ENCODE results near the gene ATXN1.

The ATXN1 gene

DNA sequence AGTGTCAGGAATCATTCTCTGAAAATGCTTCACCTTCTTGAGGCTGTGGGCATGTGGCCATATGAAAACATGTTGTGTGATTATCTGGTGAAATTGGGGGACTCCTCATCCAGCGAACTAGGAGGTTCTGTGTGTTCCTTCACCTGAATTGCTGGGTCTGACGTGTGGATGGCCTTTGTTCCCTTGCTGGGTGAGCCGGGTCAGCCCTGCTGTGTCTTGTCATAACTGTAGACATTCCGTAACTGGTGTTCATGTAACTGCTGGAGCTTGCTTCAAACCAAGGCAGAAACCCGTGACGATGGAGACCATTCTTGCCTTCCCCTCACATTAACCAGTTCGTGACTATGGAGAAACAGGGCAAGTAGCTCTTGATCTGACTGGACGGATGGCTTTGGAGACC, 399.4 kb downstream of the ATXN1 start:
- no peak overlapping the region for H2AFZ ChIP-seq (ENCODE audit: low read depth, low read length, severe bottlenecking)

DNA sequence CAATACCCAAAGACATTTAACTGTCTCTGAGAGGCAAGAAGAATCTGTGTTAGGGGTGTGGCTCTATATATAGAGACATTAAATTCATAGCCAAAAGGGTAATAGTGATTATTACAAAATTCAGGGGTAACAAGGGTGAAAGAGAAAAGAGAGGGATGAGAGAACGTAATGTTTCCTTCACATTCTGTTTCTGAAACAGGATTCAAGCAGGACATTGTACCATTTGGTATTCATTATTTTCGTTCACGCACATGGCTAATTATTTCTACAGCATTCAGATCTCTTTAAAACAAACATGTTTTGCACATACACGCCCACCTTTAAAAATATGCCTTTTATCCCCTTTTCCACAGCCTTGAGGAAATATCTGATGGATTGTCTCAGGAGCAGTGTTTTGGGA, 400.1 kb downstream of the ATXN1 start:
- Histone ChIP-seq H3K9me3 (ENCODE audit: insufficient read depth, low read length) (no peaks in the 10 kb centered on the region), H3K9me2 (replicated peaks; ENCODE audit: insufficient read depth, low read length) (no peaks in the 10 kb centered on the region), H3K79me2 (ENCODE audit: insufficient read depth, low read length) (no peaks in the 10 kb centered on the region), H3K27me3 (ENCODE audit: low read length) (0 out of 2 replicates have a peak, but pooled peaks cover 2% of the 10 kb centered on the region), H3F3A (ENCODE audit: insufficient read depth) (no peaks in the 10 kb centered on the region), H3K9ac (ENCODE audit: low read length) (no peak overlapping the region), H3K4me2 (ENCODE audit: low read depth, low read length, poor library complexity, severe bottlenecking) (no peak overlapping the region), H3K27ac (ENCODE audit: low read depth, low read length) (no peak overlapping the region), H4K20me1 (ENCODE audit: low read depth, low read length) (no peaks in the 10 kb centered on the region), H3K36me3 (ENCODE audit: low read length) (no peaks in the 10 kb centered on the region), H3K4me3 (ENCODE audit: insufficient read depth, low read length, poor library complexity, severe bottlenecking) (no peak overlapping the region), H2AFZ (ENCODE audit: low read depth, low read length, severe bottlenecking) (no peak overlapping the region)
- TF ChIP-seq, protein P1, sequence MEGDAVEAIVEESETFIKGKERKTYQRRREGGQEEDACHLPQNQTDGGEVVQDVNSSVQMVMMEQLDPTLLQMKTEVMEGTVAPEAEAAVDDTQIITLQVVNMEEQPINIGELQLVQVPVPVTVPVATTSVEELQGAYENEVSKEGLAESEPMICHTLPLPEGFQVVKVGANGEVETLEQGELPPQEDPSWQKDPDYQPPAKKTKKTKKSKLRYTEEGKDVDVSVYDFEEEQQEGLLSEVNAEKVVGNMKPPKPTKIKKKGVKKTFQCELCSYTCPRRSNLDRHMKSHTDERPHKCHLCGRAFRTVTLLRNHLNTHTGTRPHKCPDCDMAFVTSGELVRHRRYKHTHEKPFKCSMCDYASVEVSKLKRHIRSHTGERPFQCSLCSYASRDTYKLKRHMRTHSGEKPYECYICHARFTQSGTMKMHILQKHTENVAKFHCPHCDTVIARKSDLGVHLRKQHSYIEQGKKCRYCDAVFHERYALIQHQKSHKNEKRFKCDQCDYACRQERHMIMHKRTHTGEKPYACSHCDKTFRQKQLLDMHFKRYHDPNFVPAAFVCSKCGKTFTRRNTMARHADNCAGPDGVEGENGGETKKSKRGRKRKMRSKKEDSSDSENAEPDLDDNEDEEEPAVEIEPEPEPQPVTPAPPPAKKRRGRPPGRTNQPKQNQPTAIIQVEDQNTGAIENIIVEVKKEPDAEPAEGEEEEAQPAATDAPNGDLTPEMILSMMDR (IDR thresholded peaks at IDR 0.05; ENCODE audit: insufficient read depth, low read length, poor library complexity, severe bottlenecking), result no peak

More for the DNA sequence above, 399.4 kb downstream of the ATXN1 start:
- H3K4me2 ChIP-seq (ENCODE audit: low read depth, low read length, poor library complexity, severe bottlenecking), result no peak overlapping the region
- no peaks in the 10 kb centered on the region for H3K9me3 ChIP-seq (ENCODE audit: insufficient read depth, low read length)
- H4K20me1 ChIP-seq (ENCODE audit: low read depth, low read length), result no peaks in the 10 kb centered on the region
- no peaks in the 10 kb centered on the region for H3K79me2 ChIP-seq (ENCODE audit: insufficient read depth, low read length)
- no peak overlapping the region for H3K27ac ChIP-seq (ENCODE audit: low read depth, low read length)
- no peaks in the 10 kb centered on the region for H3K9me2 ChIP-seq (replicated peaks; ENCODE audit: insufficient read depth, low read length)
- H3K4me3 ChIP-seq (ENCODE audit: insufficient read depth, low read length, poor library complexity, severe bottlenecking), result no peak overlapping the region
- TF ChIP-seq EZH2phosphoT487 (conservative IDR thresholded peaks at IDR 0.05; ENCODE audit: low read length), result no peak
- TF ChIP-seq, protein P1 (IDR thresholded peaks at IDR 0.05; ENCODE audit: insufficient read depth, low read length, poor library complexity, severe bottlenecking), result no peak
- no peaks in the 10 kb centered on the region for H3F3A ChIP-seq (ENCODE audit: insufficient read depth)
- H3K36me3 ChIP-seq (ENCODE audit: low read length), result no peaks in the 10 kb centered on the region
- 0 out of 2 replicates have a peak, but pooled peaks cover 2% of the 10 kb centered on the region for H3K27me3 ChIP-seq (ENCODE audit: low read length)
- H3K9ac ChIP-seq (ENCODE audit: low read length), result no peak overlapping the region

DNA sequence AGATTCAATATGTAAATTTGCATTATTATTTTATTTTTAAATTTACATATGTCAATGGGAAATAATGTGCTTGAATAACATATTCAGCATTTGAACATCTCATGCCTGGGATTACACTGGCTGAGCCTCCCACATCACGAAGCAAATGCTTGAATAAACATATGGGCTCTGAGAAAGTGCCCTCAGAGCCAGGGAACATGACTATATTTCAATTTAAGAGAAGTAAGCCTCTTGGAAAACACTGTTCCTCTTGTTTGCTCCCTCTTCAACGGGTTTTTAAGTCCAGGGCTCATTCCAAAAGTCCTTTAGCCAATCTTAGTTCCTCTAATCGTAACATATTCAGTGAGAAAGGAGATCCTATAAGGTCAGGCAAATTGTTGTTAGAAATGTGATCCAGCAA, 400.9 kb downstream of the ATXN1 start:
- Histone ChIP-seq H3K9me2 (replicated peaks; ENCODE audit: insufficient read depth, low read length) (no peaks in the 10 kb centered on the region), H3K4me3 (ENCODE audit: insufficient read depth, low read length, poor library complexity, severe bottlenecking) (no peak overlapping the region), H4K20me1 (ENCODE audit: low read depth, low read length) (no peaks in the 10 kb centered on the region), H3K9me3 (ENCODE audit: insufficient read depth, low read length) (no peaks in the 10 kb centered on the region), H3K27ac (ENCODE audit: low read depth, low read length) (no peak overlapping the region), H3K79me2 (ENCODE audit: insufficient read depth, low read length) (no peaks in the 10 kb centered on the region), H3K4me2 (ENCODE audit: low read depth, low read length, poor library complexity, severe bottlenecking) (no peak overlapping the region), H3K36me3 (ENCODE audit: low read length) (no peaks in the 10 kb centered on the region), H3F3A (ENCODE audit: insufficient read depth) (no peaks in the 10 kb centered on the region), H3K27me3 (ENCODE audit: low read length) (0 out of 2 replicates have a peak, but pooled peaks cover 2% of the 10 kb centered on the region), H2AFZ (ENCODE audit: low read depth, low read length, severe bottlenecking) (no peak overlapping the region), H3K9ac (ENCODE audit: low read length) (no peak overlapping the region)
- TF ChIP-seq EZH2phosphoT487 (conservative IDR thresholded peaks at IDR 0.05; ENCODE audit: low read length), result no peak
- TF ChIP-seq, protein P1 (IDR thresholded peaks at IDR 0.05; ENCODE audit: insufficient read depth, low read length, poor library complexity, severe bottlenecking), result no peak
